Activated T-cell treated with anti-CD3 and anti-CD28 coated beads for 24 hours (primary cell): ENCODE measurements around the gene CEACAM18.
A peak's percentile ranks its signal among the peaks of the same experiment; 100 is the strongest.
"Not testable (repeated sequence)": the region's sequence is repeated elsewhere in the genome, so short reads cannot be mapped to it uniquely, and the experiment has no call there.

Experiments
- DNase-seq: peaks from one replicate; pipeline ENCODE4 v3.0.0-alpha.2; 2020; ENCODE audit warnings: low read depth

The CEACAM18 gene

DNA sequence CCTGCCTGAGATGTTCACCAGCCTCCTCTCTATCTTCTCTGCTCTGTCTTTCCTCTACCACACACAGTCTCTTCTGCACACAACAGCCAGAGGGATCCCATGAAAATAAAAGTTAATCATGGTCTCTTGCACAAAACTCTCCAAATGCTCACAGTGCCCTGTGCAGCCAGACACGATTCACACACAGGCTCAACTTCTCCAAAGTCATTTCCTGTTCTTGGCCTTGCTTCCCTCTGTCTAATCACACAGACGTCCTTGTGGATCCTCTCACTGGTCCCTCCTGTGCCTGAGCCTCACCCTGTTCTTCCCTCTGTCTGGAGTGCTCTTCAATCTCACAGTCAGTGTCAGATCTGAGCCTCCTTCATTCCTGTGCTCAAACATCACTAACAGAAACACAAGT lies 15.4 kb downstream of the CEACAM18 start:
- DNase-seq = no peak

DNA sequence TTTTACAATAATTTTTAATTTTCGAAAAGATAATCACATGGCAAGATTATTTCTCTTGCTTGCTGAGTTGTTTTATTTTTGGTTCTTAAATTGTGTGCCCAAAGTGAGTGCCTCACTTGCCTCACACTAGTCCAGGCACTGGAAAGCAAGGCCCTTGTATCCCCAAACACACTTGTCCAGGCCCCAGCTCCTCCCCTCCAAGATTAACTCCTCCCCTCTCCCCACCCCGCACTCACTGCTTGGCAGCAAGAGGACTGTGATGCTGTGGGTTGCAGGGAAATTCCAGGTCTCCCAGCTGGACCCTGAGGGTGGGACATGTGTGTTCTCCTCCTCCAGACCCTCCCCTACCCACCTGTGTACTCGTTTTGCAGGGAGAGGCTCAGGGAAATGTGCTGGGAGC lies 19.3 kb downstream of the CEACAM18 start:
- DNase-seq = no peak

DNA sequence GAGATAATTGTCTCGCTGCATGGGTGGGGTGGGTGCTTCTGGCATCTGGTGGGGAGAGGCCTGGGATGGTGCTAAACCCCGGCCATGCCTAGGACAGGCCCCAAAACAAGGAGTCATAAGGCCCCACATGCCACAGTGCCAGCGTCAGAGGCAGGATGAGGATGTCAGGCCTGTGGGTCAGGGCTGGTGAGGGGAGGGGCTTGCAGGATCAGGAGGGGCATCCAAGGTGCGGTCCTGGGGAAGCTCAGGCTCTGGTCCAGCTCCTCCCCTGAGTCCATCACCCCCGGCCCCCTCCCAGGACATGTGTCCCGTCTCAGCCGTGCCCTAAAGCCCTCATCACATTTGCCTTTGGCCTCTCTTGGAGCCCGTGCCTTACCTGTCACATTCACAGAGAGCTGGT lies 22.6 kb downstream of the CEACAM18 start:
- DNase-seq = not testable (repeated sequence)

DNA sequence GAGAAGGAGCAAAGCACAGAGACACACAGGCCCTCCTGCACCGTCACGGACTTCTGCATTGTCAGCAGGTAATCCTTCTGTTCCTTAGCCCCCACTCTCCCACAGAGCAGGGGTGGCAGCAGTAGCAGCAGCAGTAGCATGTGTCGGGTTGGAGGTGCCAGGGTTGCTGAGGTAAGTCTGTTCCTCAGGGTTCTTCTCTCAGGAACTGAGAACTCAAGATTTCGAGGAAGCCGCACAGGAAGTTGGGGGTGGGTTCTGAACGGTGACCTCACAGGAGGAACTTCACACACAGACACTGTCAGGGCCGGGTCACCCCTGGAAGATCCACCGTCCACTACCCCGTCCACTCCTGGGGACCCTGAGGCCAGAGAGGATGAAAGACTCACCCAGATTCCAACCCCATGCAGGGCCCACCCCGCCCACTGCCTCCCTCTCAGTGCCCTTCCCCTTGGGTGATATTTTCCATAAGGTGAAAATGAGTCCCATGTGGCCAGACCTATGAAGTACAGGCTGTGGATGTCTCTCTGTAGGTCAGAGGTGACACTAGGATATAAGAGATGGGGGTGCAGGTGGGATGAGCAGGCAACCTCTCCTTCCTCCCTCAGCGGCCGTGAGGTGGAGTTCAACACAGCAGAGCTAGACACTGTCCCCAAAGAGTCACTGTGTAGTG lies 23.4 kb downstream of the CEACAM18 start, which contains the start of gene SIGLEC12:
SIGLEC12 (minus strand) TSS at position 207 of the 670 bp plus-strand sequence; CDS start at position 140, 67 bp downstream.
- no peak for DNase-seq

DNA sequence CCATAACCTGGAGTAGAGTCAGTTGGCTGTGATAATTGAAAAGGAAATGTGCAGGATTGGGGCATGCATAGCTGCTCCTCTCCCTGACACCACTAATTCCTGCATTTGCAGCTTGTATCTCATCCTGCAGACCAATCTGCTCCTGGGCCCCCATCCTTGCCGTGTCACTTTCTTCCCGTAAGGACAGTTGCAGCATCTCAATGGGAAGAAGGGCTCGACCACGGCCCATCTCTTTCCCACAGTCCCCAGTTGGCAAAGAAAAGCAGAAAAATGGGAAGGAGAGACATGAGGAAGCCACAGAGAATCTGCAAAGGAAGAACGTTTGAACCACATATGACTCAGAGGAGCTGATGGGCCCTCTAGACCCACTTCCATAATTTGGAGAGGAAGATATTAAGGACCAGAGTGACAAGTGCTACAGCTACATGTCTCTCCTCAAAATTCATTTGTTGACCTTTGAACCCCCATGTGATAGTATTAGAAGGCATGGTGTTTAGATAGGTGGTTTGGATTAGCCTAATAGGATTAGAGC lies 25.0 kb downstream of the CEACAM18 start:
- DNase-seq = no peak

DNA sequence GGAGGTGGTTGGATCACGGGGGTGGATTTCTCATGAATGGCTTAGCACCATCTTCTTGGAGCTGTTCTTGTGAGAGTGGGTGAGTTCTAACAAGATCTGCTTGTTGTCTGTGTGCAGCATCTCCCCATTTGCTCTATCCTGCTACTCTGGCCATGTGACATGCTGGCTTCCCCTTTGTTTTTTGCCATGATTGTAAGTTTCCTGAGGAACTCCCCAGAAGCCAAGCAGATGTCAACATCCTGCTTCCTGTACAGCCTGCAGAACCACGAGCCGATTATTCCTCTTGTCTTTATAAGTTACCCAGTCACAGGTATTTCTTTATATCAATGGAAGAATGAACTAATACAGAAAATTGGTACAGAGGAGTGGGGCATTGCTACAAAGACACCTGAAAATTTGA lies 25.6 kb downstream of the CEACAM18 start:
- no peak for DNase-seq

DNA sequence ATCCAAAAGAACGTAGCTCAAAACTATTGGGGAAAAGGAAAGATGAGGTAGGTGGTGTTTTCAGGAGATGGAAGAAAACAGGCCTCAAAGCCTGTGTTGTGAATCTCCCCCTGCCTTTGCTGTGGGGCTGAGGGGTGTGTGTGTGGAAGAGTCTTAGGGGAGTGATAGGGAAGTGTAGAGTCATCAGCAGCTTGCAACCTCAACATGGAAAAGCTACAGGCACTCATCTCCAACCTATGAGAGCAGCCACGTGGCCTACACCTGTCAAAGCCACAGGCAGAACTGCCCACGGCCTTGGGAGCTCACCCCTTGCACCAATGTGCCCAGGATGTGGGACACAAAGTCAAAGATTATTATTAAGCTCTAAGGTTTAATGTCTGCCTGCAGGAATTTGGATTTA lies 27.6 kb downstream of the CEACAM18 start:
- DNase-seq = no peak

DNA sequence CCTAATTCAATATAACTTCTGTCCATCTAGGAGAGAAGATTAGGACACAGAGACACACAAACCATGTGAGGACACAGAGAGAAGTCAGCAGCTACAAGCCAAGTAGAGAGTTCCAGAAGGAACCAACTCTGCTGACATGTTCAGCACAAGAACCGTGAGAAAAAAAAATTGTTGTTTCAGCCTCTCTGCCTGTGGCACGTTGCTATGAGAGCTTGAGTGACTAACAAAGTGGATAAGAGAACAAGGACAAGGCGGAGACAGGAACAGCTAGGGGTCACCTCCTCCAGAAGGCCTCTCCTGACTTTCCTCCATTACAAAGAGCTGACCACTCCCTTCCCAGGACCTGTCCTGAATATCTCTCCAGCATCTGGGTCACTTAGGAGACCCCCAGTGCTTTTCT lies 28.9 kb downstream of the CEACAM18 start:
- no peak for DNase-seq

DNA sequence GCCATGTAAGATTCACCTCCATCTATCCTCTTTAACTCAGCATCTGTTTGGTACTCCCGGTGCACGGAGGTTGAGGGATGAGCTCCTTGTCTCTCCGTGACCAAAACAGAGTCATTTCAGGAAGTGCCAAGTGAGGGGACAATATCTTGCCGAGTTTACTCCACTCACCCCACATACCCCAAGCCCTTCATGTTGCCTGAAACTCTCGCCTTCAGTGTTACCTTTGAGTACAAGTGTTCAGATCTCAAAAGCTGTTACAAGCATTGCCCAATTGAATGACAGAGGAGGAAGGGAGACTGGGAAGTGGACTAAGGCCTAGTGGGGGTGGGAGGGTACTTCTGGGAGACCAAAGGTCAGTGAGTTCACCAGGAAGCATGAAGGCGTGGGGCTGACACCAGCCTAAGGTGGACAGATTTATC lies 29.3 kb downstream of the CEACAM18 start:
- no peak for DNase-seq

DNA sequence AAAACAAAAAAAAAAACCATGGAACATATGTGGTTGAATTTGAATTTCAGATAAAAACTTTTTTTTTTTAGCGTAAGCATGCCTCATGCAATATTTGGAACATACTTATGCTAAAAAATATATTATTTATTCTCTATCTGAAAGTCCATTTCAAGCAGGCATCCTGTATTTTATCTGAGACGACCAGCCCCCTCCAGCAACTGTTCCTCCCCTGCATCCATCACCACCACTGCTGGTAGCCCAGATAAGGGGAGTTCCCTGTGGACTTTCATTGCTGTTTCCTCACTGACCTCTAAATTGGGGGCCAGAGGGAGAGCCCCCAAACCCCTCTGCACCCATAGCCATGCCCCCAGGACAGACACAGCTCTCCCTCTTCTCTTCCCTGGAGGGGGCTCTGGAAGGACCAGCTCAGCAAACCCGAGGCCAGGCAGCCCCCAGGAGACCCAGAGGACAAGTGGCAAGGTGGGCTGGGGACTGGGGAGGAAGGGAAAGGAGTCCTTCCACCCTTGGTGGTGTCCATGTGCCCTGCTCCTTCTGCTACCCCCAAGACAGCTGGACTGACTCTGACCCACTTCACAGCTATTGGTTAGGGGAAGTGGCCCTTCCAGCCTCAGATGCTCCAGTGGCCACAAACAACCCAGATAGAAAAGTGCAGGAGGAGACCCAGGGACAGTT lies 29.9 kb downstream of the CEACAM18 start:
- DNase-seq = no peak

DNA sequence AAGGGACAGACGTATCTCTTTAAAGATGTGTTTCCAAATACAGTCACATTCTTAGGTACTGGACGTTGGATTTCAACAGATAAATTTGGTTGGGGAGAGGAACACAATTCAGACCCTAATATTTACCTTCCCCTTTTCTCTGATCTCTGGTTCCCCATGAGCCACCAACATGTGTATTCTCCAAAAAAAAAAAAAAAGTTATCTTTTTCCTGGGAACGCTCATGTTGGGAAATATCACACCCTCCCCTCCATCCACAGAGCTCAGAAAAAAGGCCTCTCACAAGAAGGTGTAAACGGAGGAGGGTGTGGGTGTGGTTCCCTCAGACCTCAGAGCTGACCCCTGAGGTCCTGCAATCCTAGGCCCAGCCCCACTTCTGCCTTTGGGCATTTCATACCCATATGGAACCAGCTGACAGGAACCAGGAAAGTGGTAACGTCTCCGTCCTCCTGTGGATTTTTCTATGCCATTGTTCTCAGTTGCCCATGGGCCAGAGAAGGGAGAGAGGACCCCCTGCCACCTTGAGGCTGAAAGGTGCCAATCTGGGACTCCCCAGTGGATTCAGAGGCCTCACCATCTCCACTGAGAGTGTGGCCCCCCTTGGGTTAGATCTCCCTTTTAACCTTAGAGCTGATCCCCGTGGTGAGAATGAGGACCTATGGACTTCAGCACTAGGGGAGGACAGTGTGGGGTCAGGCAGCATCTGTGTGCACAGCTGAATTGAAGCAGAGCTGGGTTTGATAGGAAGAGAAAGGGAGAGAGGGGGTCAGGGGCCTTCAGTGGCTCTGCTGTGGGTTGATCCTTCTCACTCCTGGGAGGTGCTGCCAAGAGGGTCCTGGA lies 31.7 kb downstream of the CEACAM18 start:
- no peak for DNase-seq

DNA sequence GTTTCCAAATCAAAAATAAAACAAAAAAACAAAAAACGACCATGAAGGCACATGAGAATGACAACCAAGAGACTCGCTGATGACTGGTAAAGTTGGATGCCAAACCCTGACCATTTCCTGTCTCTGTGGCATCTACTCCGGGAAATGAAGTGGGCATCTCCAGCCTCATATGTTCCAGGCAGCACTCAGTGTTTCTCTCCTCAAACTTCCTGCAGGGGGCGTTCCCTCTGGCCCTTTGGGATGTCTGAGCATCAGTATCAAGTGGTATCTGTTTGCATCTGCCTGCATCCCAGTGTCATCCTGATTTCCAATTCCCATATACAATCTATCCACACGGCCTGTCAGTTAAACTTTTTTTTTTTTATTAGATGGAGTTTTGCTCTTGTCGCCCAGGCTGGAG lies 33.0 kb downstream of the CEACAM18 start:
- no peak for DNase-seq

DNA sequence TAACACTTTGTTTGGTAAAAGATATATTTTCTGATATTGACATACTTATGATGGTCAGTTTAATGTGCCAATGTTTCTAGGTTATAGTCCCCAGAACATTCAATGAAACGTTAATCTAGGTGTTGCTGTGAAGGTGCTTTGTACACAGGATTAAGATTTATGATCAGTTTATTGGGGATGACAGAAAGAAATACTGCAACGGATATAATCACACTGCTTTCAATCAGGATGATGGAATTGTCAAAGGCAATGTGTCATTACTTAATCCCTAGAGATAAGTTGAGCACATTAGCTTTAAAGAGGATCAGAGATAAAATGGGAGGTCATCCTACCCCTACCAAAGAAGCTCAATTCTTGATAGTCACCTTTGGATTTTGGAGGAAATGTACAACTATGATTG lies 35.6 kb downstream of the CEACAM18 start:
- no peak for DNase-seq

DNA sequence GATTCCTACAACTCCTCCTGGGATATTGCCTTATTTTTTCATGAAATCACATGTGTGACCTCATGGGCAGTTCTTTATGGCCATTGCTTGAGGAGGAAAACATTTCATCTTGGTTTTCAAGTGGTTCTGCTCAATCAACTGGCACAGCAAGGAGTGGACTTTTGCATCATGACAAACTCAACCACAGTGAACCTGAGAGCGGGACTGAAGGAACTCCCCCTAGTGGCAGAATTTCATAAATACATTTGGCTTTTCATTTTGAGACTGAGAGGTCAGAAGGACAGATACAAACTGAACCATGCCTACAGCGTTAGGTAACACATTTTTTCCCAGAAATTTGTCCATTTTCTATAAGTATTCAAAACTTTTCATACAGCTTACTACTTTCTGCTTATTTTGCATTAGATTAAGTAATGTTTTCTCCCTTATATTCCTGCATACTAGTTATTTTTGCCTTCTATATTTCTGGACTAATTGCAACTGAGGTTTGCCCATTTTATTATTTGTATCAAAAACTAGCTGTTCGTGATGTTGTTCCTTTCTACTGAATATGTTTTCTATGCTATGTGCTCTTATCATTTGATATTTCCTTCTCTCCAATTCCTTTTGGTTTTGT lies 36.6 kb downstream of the CEACAM18 start:
- peak; percentile 22 for DNase-seq

DNA sequence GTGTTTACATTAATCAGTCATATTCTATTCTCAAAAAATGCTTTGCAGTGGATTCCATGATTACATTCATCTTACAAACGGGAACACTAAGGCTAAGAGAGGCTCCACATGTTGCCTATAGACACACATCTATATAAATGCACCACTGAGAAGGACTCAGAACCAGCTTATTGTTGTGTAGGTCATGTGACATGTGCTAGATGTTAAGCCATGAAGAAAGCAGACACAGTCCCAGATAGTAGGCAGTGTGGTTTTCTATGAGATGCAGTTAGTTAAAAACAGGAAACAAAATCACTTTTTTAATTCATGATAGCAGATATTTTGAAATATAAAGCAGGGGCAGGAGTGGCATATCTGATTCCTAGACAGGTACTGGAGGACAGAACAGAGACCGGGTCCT lies 42.4 kb downstream of the CEACAM18 start:
- no peak for DNase-seq

DNA sequence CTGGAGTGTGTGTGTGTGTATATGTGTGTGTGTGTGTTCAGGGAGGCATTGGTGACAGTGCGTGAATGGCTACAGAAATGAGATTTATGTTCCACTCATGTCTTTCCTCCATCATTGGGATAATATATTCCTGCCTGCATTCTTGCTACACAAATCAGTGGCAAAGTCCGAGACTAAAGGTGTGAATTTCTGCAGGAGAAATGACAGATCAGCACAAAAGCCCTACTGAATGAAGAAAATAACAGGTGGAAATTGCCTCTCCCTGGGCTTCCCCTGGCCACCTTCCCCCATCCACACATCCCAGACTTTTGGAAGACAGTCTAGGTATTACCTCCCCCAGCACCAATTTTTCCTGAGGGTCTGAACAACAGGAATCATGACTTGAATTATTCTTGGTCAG lies 43.0 kb downstream of the CEACAM18 start:
- no peak for DNase-seq

DNA sequence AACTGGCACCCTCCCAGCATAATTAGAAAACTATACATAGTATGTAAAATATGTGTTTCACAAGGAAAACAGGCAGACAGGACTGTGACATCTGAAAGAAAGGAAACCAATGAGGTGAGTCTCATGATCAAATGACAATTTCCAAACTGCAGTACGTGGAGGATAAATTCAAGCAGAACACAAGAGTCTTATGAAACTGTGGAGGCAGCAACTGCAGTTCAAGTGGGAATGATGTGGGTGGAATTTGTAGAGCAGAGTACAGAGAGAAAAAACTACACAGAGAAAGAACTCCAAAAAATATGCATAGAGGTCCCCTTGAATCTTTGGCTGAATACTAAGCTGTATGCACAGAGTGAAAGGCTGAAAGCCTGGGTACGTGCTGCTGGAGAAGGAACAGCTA lies 43.4 kb downstream of the CEACAM18 start:
- DNase-seq = no peak

DNA sequence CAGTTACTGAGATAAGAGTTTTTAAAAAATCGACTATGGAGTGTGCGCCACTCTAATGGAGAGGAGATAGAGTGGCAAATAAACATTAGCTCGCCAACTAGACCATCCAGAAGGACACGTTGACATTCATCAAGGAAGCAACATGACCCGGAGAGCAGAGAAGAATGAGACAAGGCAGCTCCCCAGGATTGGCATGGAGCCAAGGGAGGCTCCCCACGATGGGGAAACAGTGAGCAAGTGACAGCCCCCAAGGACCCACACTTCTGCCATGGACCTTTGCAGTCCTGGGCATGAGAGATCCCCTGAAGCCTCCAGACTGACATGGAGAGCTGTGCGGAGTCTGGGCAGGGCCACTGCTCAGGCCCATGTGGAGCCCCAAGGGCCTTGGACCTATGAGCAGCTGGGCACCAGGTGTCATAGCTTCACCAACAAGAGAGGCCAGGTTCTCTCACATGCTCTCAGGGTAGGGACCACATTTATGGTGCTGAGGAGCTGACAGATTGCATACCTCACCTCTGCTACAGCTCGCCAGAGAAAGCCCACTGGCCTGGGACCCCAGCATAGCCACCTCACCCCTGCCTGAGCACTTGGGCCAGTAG lies 46.4 kb downstream of the CEACAM18 start:
- DNase-seq = no peak

DNA sequence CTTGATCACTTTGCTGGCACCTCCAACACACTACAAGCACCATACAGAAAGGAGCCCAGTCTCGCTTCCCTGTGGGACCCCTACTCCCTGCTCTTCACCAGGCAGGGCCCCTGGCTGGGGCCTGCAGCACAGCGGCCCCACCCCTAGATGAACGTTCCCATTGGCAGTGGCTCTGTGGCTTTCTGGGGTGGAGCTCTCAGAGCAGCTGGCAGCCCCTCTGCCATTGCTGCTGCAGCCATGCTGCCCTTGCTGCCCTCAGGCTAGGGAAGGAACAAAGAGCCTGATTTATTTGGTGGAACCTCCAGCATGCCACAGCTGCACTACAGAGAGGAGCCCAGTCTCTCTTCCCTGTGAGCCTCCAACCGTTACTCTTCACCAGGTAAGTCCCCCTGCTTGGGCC lies 47.3 kb downstream of the CEACAM18 start:
- DNase-seq = no peak

DNA sequence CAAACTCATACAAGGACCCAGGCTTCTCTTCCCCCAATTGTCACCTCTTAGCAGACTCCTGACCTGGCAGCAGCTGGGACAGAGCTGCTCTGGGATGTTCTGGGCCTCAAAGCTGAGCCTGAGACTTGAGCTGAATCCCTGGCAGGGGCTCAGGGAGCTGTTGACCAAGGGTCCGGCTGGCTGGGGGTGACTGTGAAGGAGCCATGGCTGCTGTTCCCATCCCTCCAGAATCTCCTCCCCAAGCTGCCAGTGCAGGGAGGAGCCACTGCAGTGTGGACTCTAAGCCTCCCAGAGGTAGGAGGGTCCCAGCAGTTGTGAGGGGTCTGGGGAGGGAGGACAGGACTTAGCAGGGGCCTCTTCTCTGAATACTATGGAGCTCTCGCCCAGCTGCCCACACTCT lies 51.0 kb downstream of the CEACAM18 start:
- no peak for DNase-seq

DNA sequence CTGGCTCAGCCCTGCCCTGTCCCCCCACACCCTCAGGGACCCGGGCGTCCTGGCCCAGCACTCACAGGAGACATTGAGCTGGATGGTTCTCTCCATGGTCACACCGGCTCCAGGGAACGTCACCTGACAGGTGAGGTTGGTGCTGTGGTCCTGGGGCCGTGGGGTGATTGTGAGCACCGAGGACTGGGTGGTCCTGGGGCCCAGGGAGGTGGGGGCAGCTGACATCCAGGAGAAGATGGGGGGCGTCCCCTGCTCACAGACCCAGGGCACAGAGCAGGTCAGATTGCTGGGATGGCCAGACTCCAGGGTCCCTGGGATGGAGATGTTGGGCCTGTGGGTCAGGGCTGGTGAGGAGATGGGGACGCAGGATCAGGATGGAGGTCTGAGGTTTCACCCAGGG lies 52.3 kb downstream of the CEACAM18 start:
- DNase-seq = no peak
